Right cardiac atrium (tissue), 5 donors: ENCODE data around the gene PKHD1. TPM values are rescaled to one million over a fixed set of nuclear protein-coding genes. Genes with fewer than 3 reads are reported as not detected.
A peak's percentile ranks its signal among the peaks of the same experiment; 100 is the strongest.

Experiments used
- ATAC-seq, 2 donors: fragments of 200-7000 bp; cut with Tn5 transposase; one replicate each; pipeline versions ENCODE4 v1.8.0 to v1.9.1; 2020; ENCODE audit warnings: moderate library complexity in 2 of 2, mild to moderate bottlenecking in 1 of 2
- DNase-seq, 3 donors: peaks; one replicate each; pipeline ENCODE4 v3.0.0-alpha.2; 2020
- H3K27ac ChIP-seq: one replicate; pipeline ENCODE4 v1.5.1; 2013; ENCODE audit warnings: mild to moderate bottlenecking, low read length, control low read depth, moderate library complexity
- H3K27me3 ChIP-seq: one replicate; pipeline ENCODE4 v1.6.1; 2013; ENCODE audit not compliant: control insufficient read depth, insufficient read depth
- H3K4me1 ChIP-seq: one replicate; pipeline ENCODE4 v1.6.1; 2013; ENCODE audit warnings: low read length; ENCODE audit not compliant: control insufficient read depth, insufficient read depth
- H3K4me3 ChIP-seq: one replicate; pipeline ENCODE4 v1.5.1; 2013; ENCODE audit warnings: low read length, control low read depth
- H3K9me3 ChIP-seq: one replicate; pipeline ENCODE4 v1.6.1; 2013; ENCODE audit warnings: low read length; ENCODE audit not compliant: control insufficient read depth
- WGBS: extraction: QIAGEN DNeasy Blood & Tissue Kit; methylation state at CpG from one replicate; pipeline ENCODE4 v1.1.7; 2013; 5-methylcytosine and 5-hydroxymethylcytosine counted together
- intact Hi-C, 4 donors: fragments of 100-400 bp; cut with DNase I; formaldehyde crosslinking; loops; one replicate each; pipeline versions ENCODE4 v1.11.0 to v1.14.0; 2022 to 2023
- polyA plus RNA-seq: library from polyadenylated mRNA; stranded (reverse); fragments of 200-250 nt; gene quantifications from one replicate; pipeline ENCODE4 v1.2.3, GENCODE V29; 2013
- total RNA-seq, 4 donors: library from RNA; stranded (reverse); fragmentation: NEBNext Ultra II Directional; extraction: Animal tissue kit (Norgen Biotek cat#: 25700); gene quantifications; one replicate each; pipeline ENCODE4 v1.2.1, GENCODE V29; 2021
- donor health status: healthy with polysubstance abuse.
- donor health status: DM: no; HTN: yes; CAD: no.
- donor health status: DM: no; HTN: no; CAD: no.
- donor health status: DM: no; HTN: yes; CAD: no; lungs with severe emphysema.
- donor health status: DM: yes; HTN: yes; CAD: no.

PKHD1 gene
- total and polyA plus RNA-seq, 5 donors, result under 0.01 to 0.03 TPM; not detected in 3

DNA sequence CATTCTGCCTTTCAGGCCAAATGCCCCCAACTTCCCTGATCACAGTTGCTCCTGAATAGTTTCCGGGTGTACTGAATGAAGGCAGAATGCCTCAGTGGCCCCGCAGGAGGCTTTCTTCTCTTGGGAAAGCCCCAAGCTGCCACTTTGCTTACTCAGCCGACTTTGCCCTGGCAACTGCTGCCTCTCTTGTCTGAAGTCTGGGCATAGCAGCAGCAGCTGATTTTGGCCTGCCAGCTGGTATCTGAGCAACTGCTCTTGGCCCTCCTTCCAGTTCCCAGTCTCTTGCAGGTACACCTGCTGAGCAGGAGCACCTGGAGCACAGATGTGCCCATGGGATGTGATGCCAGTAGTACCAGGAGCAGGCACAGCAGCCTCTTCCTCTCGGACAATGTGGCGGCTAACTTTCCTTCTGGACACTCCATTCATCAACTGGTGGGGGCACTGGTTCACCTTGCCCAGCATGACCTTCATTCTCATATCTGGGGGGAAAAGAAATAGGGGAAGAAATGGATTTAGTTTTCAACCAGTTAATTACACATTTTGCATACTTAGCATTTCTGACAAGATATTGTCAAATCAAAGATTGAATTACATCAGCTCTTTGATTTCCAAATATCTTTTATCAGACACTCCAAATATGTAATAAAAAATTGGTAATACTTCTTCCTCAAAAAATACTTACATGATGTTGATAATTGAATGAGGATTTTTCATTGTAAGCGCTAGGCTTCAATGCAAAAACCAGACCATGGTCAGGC is 468.2 kb downstream of the PKHD1 start:
- DNase-seq (no peak), ATAC-seq (no peak)
- H3K9me3 ChIP-seq, result no peaks in the 10 kb centered on the region
- WGBS, result 84% methylated on average over 6 of the region's 6 CpGs
- intact Hi-C loops, result no loop called here
- H3K27ac ChIP-seq, result no peak overlapping the region
- no peak overlapping the region for H3K4me3 ChIP-seq
- no peaks in the 10 kb centered on the region for H3K27me3 ChIP-seq
- H3K4me1 ChIP-seq, result no peaks in the 10 kb centered on the region

- DNase-seq, result no peak
- intact Hi-C loops, result no loop called here
- Histone ChIP-seq H3K9me3 (no peaks in the 10 kb centered on the region), H3K27ac (no peak overlapping the region), H3K27me3 (no peaks in the 10 kb centered on the region), H3K4me1 (no peaks in the 10 kb centered on the region), H3K4me3 (no peak overlapping the region)
- no peak for ATAC-seq
Measured at GRCh38 chr6:51618563-51618962, 468.9 kb downstream of the PKHD1 start.

- no peak for DNase-seq
- 54% methylated on average over 2 of the region's 2 CpGs for WGBS
- no peak overlapping the region for H3K4me3 ChIP-seq
- H3K4me1 ChIP-seq, result no peaks in the 10 kb centered on the region
- intact Hi-C loops, result no loop called here
- no peak overlapping the region for H3K27ac ChIP-seq
- no peaks in the 10 kb centered on the region for H3K9me3 ChIP-seq
- no peak for ATAC-seq
- H3K27me3 ChIP-seq, result no peaks in the 10 kb centered on the region
Measured at GRCh38 chr6:51617751-51618150, 469.7 kb downstream of the PKHD1 start.

DNA sequence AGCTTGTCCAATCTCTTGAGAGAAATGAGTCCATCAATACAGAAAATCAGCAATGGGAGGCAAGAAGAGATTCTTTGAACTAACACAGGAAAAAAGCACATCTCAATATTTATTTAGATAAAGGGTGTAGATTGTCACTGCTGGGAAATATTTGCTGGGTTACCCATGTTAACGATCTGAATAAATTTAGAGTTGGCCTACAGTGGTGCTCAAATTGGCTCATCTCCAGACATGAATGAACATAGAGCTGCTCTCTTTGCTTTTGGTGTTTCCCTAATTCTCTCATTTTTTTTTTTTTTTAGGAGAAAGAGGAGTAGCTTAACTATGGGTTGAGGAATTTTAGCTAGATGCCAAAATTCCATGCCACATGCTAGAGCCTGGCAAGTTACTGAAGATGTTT is 471.2 kb downstream of the PKHD1 start:
- Histone ChIP-seq H3K9me3 (no peaks in the 10 kb centered on the region), H3K4me1 (no peaks in the 10 kb centered on the region), H3K27ac (no peak overlapping the region), H3K27me3 (no peaks in the 10 kb centered on the region), H3K4me3 (no peak overlapping the region)
- 47% methylated on average over 1 of the region's 1 CpG for WGBS
- DNase-seq (no peak), ATAC-seq (no peak)
- intact Hi-C loops, result no loop called here

- no peaks in the 10 kb centered on the region for H3K27me3 ChIP-seq
- no peak for ATAC-seq
- H3K4me3 ChIP-seq, result no peak overlapping the region
- intact Hi-C loops, result no loop called here
- H3K4me1 ChIP-seq, result no peaks in the 10 kb centered on the region
- no peaks in the 10 kb centered on the region for H3K9me3 ChIP-seq
- H3K27ac ChIP-seq, result no peak overlapping the region
- no peak for DNase-seq
Measured at GRCh38 chr6:51614725-51615124, 472.7 kb downstream of the PKHD1 start.

DNA sequence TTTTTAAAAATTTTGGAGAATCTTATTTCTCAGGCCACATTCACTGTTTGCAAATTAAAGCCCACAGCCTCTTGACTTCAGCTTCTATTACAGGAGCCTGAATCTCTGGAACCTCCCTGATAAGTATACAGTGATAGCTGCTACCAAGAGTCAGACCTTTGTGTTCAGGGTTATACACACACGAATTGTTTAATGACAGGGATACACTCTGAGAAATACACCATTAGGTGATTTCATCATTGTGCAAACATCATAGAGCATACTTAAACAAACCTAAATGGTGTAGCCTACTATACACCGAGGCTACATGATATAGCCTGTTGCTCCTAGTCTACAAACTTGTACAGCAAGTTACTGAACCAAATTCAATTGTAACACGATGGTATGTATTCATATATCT is 473.9 kb downstream of the PKHD1 start:
- intact Hi-C loops, result no loop called here
- Histone ChIP-seq H3K27ac (no peak overlapping the region), H3K4me1 (no peaks in the 10 kb centered on the region), H3K4me3 (no peak overlapping the region), H3K27me3 (no peaks in the 10 kb centered on the region), H3K9me3 (no peaks in the 10 kb centered on the region)
- no peak for ATAC-seq
- DNase-seq, result no peak
- 66% methylated on average over 3 of the region's 3 CpGs for WGBS

DNA sequence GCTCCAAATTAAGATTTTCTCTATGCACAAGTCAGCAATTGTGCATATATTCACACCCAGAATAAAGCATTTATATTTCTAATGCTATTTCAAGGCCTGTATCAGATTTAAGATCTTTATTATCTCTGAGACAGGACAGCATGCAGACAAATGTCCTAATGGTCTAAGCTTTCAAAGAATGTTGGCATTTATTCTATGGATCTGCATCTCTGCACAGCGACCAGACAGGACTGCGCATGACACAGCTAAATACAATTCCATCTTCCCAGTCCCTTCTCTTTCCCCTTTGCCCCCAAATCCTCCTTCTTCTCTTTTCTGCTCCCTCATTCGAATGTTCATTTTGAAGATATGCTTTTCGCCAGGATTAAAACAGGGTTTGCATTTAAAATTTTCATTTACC is 478.5 kb downstream of the PKHD1 start:
- no peaks in the 10 kb centered on the region for H3K9me3 ChIP-seq
- no peak for ATAC-seq
- intact Hi-C loops, result no loop called here
- no peak overlapping the region for H3K4me3 ChIP-seq
- no peaks in the 10 kb centered on the region for H3K4me1 ChIP-seq
- DNase-seq, result no peak
- no peak overlapping the region for H3K27ac ChIP-seq
- no peaks in the 10 kb centered on the region for H3K27me3 ChIP-seq
- 65% methylated on average over 4 of the region's 4 CpGs for WGBS

DNA sequence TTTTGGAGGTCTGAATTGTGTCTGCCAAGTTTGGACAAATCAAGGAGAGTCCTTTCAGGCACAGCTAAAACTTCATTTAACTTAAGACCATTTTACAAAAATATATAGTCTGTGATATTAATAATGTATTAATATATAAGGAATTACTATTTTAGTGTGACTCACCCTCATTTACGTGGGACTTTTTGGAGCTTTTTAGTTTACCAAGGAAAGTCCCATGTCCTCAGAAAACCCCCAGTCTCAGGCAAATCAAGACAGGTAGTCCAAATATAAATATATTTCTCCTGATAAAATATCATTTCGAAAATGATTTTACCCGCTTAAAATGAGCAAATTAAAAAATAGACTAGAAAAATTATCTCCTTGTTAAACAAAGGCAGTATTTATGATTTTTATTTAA is 479.0 kb downstream of the PKHD1 start:
- WGBS, result 75% methylated on average over 3 of the region's 3 CpGs
- Histone ChIP-seq H3K27ac (no peak overlapping the region), H3K4me3 (no peak overlapping the region), H3K9me3 (no peaks in the 10 kb centered on the region), H3K27me3 (no peaks in the 10 kb centered on the region), H3K4me1 (no peaks in the 10 kb centered on the region)
- DNase-seq, result no peak
- ATAC-seq, result no peak
- intact Hi-C loops, result no loop called here

DNA sequence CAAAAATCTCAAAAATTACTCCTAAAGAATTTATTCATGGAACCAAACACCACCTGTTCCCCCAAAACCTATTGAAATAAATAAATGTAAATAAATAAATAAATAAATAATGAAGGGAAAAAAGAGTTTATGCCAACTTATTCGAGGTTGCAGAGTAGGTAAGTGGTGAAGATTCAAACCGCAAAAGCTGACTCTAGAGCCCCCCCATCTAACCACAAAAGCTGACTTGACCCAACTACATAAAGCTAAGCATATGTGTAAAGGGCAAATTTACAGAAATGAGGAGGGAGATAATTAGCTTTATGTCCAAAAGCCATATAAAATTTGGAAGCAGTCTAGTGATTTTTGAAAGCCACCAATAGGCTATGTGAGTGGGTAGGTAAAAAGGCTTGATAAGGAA is 486.9 kb downstream of the PKHD1 start:
- WGBS, result 88% methylated on average over 2 of the region's 2 CpGs
- Histone ChIP-seq H3K4me1 (no peaks in the 10 kb centered on the region), H3K4me3 (no peak overlapping the region), H3K27me3 (no peaks in the 10 kb centered on the region), H3K9me3 (no peaks in the 10 kb centered on the region), H3K27ac (no peak overlapping the region)
- ATAC-seq (no peak), DNase-seq (no peak)
- intact Hi-C loops, result no loop called here

GRCh38 chr6:51598171-51598570 is 489.2 kb downstream of the PKHD1 start:
- ATAC-seq (no peak), DNase-seq (peak in 1 of 3 donors; percentile 8)
- no peak overlapping the region for H3K27ac ChIP-seq
- H3K4me1 ChIP-seq, result no peaks in the 10 kb centered on the region
- WGBS, result 82% methylated on average over 18 of the region's 18 CpGs
- H3K4me3 ChIP-seq, result no peak overlapping the region
- no peaks in the 10 kb centered on the region for H3K27me3 ChIP-seq
- no peaks in the 10 kb centered on the region for H3K9me3 ChIP-seq
- intact Hi-C loops, result no loop called here

GRCh38 chr6:51594981-51595380 is 492.4 kb downstream of the PKHD1 start:
- H3K4me3 ChIP-seq, result no peak overlapping the region
- DNase-seq (no peak), ATAC-seq (no peak)
- no peaks in the 10 kb centered on the region for H3K9me3 ChIP-seq
- H3K27ac ChIP-seq, result no peak overlapping the region
- no peaks in the 10 kb centered on the region for H3K27me3 ChIP-seq
- 54% methylated on average over 1 of the region's 1 CpG for WGBS
- no peaks in the 10 kb centered on the region for H3K4me1 ChIP-seq
- intact Hi-C loops, result no loop called here

DNA sequence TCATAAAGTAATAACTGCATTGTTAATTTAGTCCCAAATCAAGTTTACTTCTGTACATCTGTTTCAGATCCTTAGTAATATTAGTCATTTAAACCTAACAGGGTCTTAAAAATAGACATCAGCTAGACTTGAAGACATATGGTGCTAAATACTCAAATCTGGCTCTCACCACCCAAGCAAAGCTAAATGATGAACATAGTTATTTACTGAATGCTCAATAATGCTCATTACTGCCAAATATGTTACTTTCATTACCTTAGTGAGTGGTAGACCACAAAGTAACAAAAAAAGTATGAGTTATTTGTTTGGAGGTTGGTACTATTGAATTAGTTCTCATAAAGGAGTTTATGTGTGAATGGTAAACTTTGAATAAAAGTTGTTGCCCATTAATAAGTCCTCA is 502.1 kb downstream of the PKHD1 start:
- ATAC-seq (no peak), DNase-seq (no peak)
- intact Hi-C loops, result no loop called here
- no peaks in the 10 kb centered on the region for H3K4me1 ChIP-seq
- no peak overlapping the region for H3K27ac ChIP-seq
- no peaks in the 10 kb centered on the region for H3K9me3 ChIP-seq
- H3K4me3 ChIP-seq, result no peak overlapping the region
- no peaks in the 10 kb centered on the region for H3K27me3 ChIP-seq
